Measurements from ENCODE around the gene CBX2. TPM values are rescaled to one million over a fixed set of nuclear protein-coding genes. Genes with fewer than 3 reads are reported as not detected.

The CBX2 gene
- total RNA-seq, 4 donors from 2014 or later: 4.6 to 12.9 (median 8.7) TPM

- H3K36me3 ChIP-seq: no peaks in the 10 kb centered on the region
- WGBS, 2 donors: 87 to 92% methylated on average over 6 of the region's 6 CpGs
- no peaks in the 10 kb centered on the region for H3K9me3 ChIP-seq
- peaks cover 0 to 50% (median 0%) of the 10 kb centered on the region in 4 donors for H3K27me3 ChIP-seq
- no peak overlapping the region for H3K27ac ChIP-seq
- DNase-seq: no peak
- TF ChIP-seq CTCF (IDR thresholded peaks at IDR 0.05) (no peak), POLR2A (IDR thresholded peaks at IDR 0.05) (no peak)
- H3K4me1 ChIP-seq: peaks cover 0 to 6% (median 5%) of the 10 kb centered on the region in 3 donors
- intact Hi-C loops (cut with DNase I): no loop called here
- H3K4me3 ChIP-seq: no peak overlapping the region
These were observed 19.7 kb upstream of the CBX2 start for GRCh38 chr17:79758271-79758670.

- Histone ChIP-seq H3K4me3 (no peak overlapping the region), H3K4me1 (peaks cover 0 to 6% (median 5%) of the 10 kb centered on the region in 3 donors), H3K9me3 (no peaks in the 10 kb centered on the region), H3K27ac (no peak overlapping the region), H3K36me3 (no peaks in the 10 kb centered on the region), H3K27me3 (peaks cover 0 to 42% (median 0%) of the 10 kb centered on the region in 4 donors)
- WGBS, 2 donors: 79 to 92% methylated on average over 5 to 12 of the region's 21 CpGs
- DNase-seq: no peak
- TF ChIP-seq CTCF (IDR thresholded peaks at IDR 0.05): no peak
- TF ChIP-seq POLR2A (IDR thresholded peaks at IDR 0.05): no peak
- intact Hi-C loops (cut with DNase I): no loop called here
These were observed 17.6 kb upstream of the CBX2 start for GRCh38 chr17:79760197-79760906.

DNA sequence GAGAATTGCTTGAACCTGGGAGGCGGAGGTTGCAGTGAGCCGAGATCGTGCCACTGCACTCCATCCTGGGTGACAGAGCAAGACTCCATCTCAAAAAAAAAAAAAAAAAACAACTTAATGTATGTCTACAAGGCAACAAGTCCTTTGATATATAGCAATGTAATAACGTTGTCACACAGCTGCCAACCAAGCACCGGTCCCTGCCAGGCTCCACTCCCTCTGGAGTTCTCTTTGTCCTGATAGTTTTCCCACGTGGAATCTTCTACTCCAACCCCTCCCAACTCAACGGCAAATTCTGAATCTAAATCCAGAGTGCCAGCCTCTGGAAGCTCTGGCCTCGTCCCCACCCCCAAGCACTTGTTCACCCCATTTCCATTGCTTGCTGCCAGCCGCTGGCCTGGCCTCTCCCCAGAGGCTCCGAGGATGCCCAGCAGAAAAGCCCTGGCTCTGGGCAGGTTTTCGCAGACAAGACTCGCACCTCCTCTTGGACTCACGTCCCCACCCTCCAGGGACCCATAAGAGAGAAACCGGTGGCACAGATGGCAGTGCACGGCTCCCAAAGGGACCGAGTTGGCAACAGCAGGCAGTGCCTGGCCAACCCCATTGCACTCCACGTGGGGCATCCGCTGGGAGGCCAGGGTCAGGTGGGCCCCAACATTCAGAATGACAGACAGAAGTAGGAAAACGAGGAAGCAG lies 15.9 kb upstream of the CBX2 start:
- WGBS, 2 donors: 71 to 73% methylated on average over 13 to 15 of the region's 19 CpGs
- Histone ChIP-seq H3K27ac (no peak overlapping the region), H3K4me1 (peaks cover 0 to 6% (median 5%) of the 10 kb centered on the region in 3 donors), H3K36me3 (no peaks in the 10 kb centered on the region), H3K27me3 (peaks cover 0 to 40% (median 0%) of the 10 kb centered on the region in 4 donors), H3K9me3 (no peaks in the 10 kb centered on the region), H3K4me3 (no peak overlapping the region)
- TF ChIP-seq POLR2A (IDR thresholded peaks at IDR 0.05) (no peak), CTCF (IDR thresholded peaks at IDR 0.05) (no peak)
- no peak for DNase-seq
- intact Hi-C loops (cut with DNase I): no loop called here

GRCh38 chr17:79765708-79766107 lies 12.2 kb upstream of the CBX2 start:
- no peaks in the 10 kb centered on the region for H3K9me3 ChIP-seq
- peaks cover 0 to 7% (median 0%) of the 10 kb centered on the region in 3 donors for H3K4me1 ChIP-seq
- no peak for TF ChIP-seq CTCF (IDR thresholded peaks at IDR 0.05)
- no peak for TF ChIP-seq POLR2A (IDR thresholded peaks at IDR 0.05)
- no peak for DNase-seq
- no peaks in the 10 kb centered on the region for H3K36me3 ChIP-seq
- H3K27ac ChIP-seq: no peak overlapping the region
- peaks cover 0 to 65% (median 0%) of the 10 kb centered on the region in 4 donors for H3K27me3 ChIP-seq
- H3K4me3 ChIP-seq: no peak overlapping the region
- intact Hi-C loops (cut with DNase I): no loop called here
- 66 to 77% methylated on average over 3 of the region's 3 CpGs for WGBS, 2 donors
